Muscle layer of duodenum (tissue), 2 donors: ENCODE measurements around the gene GSX1.

ENCODE experiments used
- H3K27ac ChIP-seq: one replicate; pipeline ENCODE4 v1.7.0; 2013; ENCODE audit warnings: mild to moderate bottlenecking, low read length
- H3K27me3 ChIP-seq: one replicate; pipeline ENCODE4 v1.7.0; 2013; ENCODE audit warnings: low read depth, mild to moderate bottlenecking, control low read depth, low read length
- H3K36me3 ChIP-seq, 2 donors: one replicate each; pipeline ENCODE4 v1.7.0; 2013; ENCODE audit warnings: low read length in 2 of 2, control low read depth in 1 of 2, mild to moderate bottlenecking in 1 of 2; ENCODE audit not compliant: insufficient read depth in 2 of 2, control insufficient read depth in 1 of 2
- H3K4me1 ChIP-seq, 2 donors: one replicate each; pipeline ENCODE4 v1.7.0; 2013; ENCODE audit warnings: low read length in 2 of 2, mild to moderate bottlenecking in 2 of 2, control low read depth in 1 of 2, moderate library complexity in 1 of 2; ENCODE audit not compliant: insufficient read depth in 2 of 2, control insufficient read depth in 1 of 2
- H3K4me3 ChIP-seq, 2 donors: one replicate each; pipeline ENCODE4 v1.7.0; 2013; ENCODE audit warnings: low read length in 2 of 2, low read depth in 1 of 2, mild to moderate bottlenecking in 1 of 2
- H3K9me3 ChIP-seq, 2 donors: one replicate each; pipeline ENCODE4 v1.7.0; 2013; ENCODE audit warnings: low read length in 2 of 2, control low read depth in 1 of 2, mild to moderate bottlenecking in 1 of 2; ENCODE audit not compliant: control insufficient read depth in 1 of 2
- donor health status: healthy.

The GSX1 gene

DNA sequence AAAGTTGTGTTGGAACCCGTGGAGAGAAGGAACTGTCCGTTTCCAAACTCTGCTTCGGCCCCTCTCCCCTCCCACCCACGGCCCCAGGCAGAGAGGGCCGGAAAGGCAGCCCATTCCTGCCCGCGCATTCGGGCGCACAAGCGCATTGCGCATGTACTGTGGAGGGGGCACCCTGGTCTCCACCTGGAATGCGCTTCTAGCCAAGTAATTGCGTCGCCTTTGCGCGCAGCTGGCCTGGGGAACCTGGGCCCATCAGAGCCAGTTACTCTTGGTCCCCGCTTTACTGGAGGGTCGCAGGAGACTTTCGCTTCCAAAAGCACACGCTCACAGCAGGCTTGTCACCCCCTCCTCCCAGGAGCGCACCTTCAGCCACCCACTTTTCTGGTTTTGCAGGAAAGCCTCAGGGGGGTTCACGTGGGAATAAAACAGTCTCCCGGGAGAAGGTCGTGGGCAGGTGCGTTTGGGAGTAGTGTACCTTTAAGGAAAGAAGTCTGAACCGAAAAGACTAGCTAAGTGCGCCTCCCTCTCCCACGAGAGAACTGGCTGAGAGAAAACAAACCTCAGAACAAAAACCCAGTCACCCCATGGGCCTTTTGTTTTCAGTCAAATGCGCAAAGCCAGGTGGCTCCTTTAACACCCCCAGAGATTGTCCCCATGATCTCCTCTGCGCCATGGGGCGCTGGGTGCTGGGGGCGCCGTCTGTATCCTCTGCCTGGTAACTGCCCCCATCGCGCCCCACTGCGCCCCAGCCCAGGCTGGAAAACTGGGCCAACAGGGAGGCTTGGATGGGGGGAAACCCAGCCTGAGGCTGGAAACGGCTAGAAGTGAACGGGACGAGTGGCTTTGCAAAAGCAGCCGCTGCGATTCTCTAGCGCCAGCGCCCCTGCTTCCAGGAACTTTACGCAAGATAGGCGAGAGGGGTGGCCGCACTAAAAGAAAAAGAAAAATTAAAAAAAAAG, 28.5 kb downstream of the GSX1 start:
- H3K27ac ChIP-seq = no peak overlapping the region
- peaks cover 36% of the 10 kb centered on the region for H3K27me3 ChIP-seq
- no peaks in the 10 kb centered on the region for H3K4me1 ChIP-seq
- no peaks in the 10 kb centered on the region for H3K36me3 ChIP-seq
- H3K4me3 ChIP-seq = no peak overlapping the region
- H3K9me3 ChIP-seq = no peaks in the 10 kb centered on the region

DNA sequence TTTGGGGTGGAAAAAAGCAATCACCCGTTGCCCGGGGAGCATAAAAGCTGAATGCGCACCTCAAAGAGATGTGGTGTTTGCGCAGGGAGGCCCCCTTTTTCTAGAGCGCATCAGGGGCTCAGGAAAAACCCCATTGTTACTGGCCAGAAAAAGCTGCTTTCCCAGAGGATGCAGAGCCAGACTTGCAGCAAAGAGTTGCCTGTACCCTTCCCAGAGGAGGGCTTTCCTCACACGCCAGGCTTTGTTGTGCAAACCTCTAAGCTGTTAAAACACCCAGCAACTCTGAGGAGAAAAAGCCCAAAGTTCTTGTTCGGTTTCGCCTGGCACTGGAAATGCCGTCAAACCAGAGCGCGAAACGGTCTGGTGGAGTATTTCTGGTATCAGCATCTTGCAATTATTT, 29.3 kb downstream of the GSX1 start:
- H3K9me3 ChIP-seq = no peaks in the 10 kb centered on the region
- no peak overlapping the region for H3K4me3 ChIP-seq
- peaks cover 0 to 2% of the 10 kb centered on the region in 2 donors for H3K4me1 ChIP-seq
- H3K36me3 ChIP-seq = no peaks in the 10 kb centered on the region
- H3K27ac ChIP-seq = no peak overlapping the region
- H3K27me3 ChIP-seq = peaks cover 36% of the 10 kb centered on the region

DNA sequence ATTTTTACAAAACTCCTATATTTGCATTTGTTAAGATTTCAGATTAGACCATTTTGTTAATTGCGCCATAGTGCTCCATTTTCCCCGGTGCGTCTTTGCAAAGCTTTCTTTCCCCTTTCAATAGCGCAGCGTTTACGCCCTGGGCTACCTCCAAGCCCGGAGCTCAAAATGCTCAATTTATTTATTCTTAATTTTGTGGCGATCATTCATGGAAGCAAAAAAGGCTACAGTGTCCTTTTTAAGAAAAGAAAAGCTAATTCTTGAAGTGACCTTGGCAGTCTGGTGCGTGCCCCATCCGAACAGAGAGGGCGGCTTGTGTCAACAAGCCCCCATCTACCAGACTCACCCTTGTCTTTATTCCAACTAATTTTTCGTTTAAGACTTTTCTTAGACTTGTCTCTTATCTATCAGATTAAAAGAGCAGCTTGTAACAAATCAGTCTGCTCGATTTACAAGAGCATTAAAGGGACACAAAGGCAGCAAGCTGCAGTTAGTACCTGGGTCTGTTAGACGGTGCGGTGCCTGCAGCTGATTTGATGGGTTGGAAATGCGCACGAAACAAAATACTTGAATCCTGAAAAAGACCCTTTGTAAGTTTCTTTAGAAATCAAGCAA, 30.1 kb downstream of the GSX1 start:
- H3K27me3 ChIP-seq = peaks cover 36% of the 10 kb centered on the region
- no peak overlapping the region for H3K27ac ChIP-seq
- no peak overlapping the region for H3K4me3 ChIP-seq
- H3K4me1 ChIP-seq = peaks cover 0 to 9% of the 10 kb centered on the region in 2 donors
- no peaks in the 10 kb centered on the region for H3K36me3 ChIP-seq
- no peaks in the 10 kb centered on the region for H3K9me3 ChIP-seq

DNA sequence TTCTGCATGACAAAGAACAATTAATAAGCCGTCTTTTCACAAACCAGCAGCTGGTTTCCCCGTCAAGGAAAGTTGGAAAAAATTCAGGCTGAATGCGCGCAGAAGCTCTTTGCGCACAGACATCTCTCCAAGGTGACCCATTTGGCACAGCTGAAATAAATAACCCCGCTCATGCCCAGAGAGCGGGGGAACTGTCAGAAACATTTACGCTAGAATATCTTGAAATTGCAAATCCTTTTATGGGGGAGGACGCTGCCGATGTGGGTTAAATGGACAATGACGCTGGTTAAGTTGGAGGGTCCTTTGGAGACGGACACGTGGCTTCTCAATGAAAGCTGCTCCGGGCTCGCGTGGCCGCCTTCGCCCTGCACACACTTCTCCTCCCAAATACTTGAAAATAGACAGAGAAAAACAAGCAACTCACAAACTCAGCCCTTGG, 30.6 kb downstream of the GSX1 start:
- Histone ChIP-seq H3K36me3 (no peaks in the 10 kb centered on the region), H3K4me1 (peaks cover 0 to 9% of the 10 kb centered on the region in 2 donors), H3K9me3 (no peaks in the 10 kb centered on the region), H3K4me3 (no peak overlapping the region), H3K27me3 (peaks cover 36% of the 10 kb centered on the region), H3K27ac (no peak overlapping the region)

DNA sequence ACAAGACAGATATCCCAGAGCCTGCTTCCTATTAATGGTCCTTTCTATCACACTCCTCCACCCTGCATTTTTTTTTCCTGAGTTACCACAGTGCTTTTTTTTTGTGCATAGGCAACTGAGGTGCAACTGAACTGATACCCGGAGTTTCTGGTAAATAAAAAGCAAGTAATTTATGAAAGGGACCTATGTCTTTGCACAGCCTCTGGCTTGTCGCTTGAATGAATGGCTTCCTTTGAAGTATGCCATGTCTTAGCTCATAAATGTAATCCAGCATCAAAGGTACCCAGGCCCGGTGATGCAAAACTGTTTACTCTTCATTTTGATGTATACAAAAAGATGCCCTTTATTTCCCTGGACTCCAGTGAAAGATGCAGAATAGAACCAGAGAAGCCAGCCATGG, 31.8 kb downstream of the GSX1 start:
- Histone ChIP-seq H3K9me3 (no peaks in the 10 kb centered on the region), H3K4me1 (peaks cover 0 to 9% of the 10 kb centered on the region in 2 donors), H3K27ac (no peak overlapping the region), H3K27me3 (peaks cover 36% of the 10 kb centered on the region), H3K4me3 (no peak overlapping the region), H3K36me3 (no peaks in the 10 kb centered on the region)

DNA sequence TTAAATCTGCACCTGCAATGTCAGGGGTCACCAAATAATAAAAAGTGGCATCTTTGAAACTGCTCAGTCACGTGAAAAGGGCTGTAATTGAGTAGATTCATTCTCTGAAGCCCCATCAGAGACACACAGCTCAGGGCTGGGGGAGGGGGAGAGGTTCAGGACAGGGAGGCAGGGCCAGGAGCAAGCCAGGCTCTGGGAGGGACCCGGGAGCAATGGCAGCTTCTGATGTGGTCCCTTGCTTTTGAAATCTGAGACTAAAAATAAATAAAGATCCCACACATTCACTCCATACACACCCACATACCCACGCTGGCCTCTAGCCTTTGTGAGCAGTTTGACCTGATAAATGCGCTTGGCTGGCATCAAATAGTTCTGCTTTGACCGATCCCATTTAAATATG, 32.8 kb downstream of the GSX1 start:
- peaks cover 37% of the 10 kb centered on the region for H3K27me3 ChIP-seq
- H3K36me3 ChIP-seq = no peaks in the 10 kb centered on the region
- no peaks in the 10 kb centered on the region for H3K9me3 ChIP-seq

DNA sequence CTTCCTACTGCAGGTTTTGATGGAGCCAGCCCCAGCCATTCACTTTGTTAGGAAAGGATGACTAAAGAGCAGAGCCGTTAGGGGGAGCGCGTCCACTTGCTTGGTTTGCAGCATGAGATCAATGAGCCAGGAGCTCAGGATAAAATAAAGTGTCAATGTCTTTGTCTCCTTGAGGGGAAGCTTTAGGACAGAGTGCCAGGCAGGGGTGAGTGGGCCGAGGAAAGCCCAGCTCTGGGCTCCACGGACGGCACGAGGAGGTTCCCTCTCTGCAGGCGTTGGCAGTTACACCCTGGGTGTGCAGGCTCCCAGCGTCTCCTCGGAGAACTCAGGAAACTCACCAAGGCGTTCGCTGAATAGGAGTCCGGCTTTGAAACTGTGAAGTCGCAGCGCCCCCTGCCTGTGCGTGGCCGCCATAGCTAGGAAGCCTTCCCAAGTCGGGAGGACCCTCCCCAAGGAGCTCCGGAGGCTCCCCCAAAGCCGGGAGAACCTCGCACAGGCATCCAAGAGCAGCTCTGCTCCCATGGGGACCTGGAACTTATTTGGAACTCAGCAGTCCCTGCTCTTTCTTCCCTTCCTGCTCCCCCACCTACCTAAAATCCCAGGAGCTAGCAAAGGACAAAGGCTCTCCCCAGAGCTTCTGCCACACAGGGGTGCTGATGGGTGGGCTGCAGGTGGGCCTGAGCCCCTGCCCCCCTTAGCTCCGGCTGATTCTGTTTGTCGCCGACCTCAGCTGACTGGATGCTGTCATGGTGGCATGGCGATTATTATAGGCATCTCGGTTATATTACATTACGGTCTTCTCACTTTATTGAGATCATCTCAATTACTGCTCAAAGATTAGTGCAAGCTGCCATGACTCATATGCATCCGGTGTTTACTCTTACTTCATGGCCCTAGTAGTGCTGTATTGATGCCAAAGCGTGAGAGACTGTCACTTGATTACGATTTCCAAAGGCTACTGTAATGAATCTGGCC, 34.4 kb downstream of the GSX1 start:
- Histone ChIP-seq H3K27me3 (peaks cover 30% of the 10 kb centered on the region), H3K27ac (no peak overlapping the region)

More for the DNA sequence above, 32.8 kb downstream of the GSX1 start:
- Histone ChIP-seq H3K4me3 (no peak overlapping the region), H3K4me1 (peaks cover 0 to 13% of the 10 kb centered on the region in 2 donors), H3K27ac (no peak overlapping the region)

DNA sequence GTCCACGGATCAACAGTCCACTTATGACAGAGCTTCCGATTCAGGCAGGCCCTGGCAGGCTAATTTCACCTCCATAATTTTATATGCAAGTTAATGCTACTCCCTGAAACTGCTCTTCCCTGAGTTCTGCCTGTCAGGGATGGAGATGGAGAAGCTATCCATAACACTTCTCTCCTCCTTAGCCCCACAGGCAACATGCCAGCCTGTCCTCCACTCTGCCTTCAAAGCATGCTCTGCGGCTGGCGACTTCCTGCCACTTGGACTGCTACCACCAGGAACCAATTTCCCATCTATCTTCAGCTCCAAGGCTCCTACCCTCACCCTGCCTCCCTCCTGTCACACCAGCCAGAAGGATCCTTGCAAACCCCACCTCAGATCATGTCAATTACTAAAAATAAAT, 35.4 kb downstream of the GSX1 start:
- peaks cover 0 to 14% of the 10 kb centered on the region in 2 donors for H3K4me1 ChIP-seq

More for the DNA sequence above, 34.4 kb downstream of the GSX1 start:
- Histone ChIP-seq H3K4me3 (peak overlapping the region; percentile 41 to 46), H3K4me1 (peaks cover 0 to 14% of the 10 kb centered on the region in 2 donors), H3K36me3 (no peaks in the 10 kb centered on the region), H3K9me3 (no peaks in the 10 kb centered on the region)

DNA sequence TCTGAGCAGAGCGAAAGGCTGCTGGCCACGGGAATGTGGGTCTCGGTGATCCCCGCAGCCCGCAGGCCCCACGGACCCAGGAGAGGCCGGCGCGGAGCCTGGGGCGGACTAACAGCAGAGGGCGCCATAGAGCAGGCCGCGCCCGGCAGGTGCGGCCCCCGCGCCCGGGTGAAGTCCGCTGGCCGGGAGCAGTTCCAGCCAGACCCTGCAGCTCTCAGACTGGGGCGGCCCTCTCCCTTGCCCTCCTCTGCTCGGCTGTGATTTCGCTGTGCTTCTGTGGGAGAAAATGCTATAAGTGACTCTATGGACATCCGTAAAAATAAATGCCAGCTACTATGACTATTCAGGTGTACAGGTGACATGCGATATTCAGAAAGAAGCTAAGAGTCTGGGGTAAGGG, 37.7 kb downstream of the GSX1 start:
- peaks cover 9% of the 10 kb centered on the region for H3K27me3 ChIP-seq
- H3K27ac ChIP-seq = peak overlapping the region; percentile 70
- H3K4me1 ChIP-seq = peaks cover 0 to 14% of the 10 kb centered on the region in 2 donors
- H3K9me3 ChIP-seq = no peaks in the 10 kb centered on the region
- peak overlapping the region in 1 of 2 donors; percentile 16 for H3K4me3 ChIP-seq
- H3K36me3 ChIP-seq = no peaks in the 10 kb centered on the region

More for the DNA sequence above, 35.4 kb downstream of the GSX1 start:
- Histone ChIP-seq H3K27me3 (peaks cover 24% of the 10 kb centered on the region), H3K27ac (no peak overlapping the region), H3K4me3 (no peak overlapping the region), H3K36me3 (no peaks in the 10 kb centered on the region), H3K9me3 (no peaks in the 10 kb centered on the region)

DNA sequence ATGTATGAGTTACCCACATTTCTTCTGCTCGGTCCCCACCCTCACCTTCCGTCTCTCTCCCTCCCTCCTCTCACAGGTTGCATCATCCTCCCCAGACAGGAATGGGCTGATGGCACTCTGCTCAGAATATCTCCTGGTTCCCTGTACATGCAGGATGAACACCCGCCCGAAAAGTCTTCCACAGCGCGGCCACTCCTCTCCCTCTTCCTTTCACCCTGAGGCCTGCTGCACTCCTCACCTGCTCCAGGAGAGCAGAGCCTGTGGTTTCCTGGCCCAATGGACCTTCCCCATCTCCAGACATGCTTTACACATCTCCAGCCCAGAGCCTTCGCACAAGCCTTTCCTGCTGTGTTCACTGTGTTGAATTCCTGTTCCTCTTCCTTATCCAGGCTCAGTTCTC, 40.9 kb downstream of the GSX1 start:
- peaks cover 0 to 6% of the 10 kb centered on the region in 2 donors for H3K4me1 ChIP-seq
- no peak overlapping the region for H3K27ac ChIP-seq
- H3K9me3 ChIP-seq = no peaks in the 10 kb centered on the region
- no peak overlapping the region for H3K4me3 ChIP-seq
- H3K27me3 ChIP-seq = peaks cover 5% of the 10 kb centered on the region
- no peaks in the 10 kb centered on the region for H3K36me3 ChIP-seq
